PFSK-1 (cell line): ENCODE results near the gene DHX16.

Experiments used
- FOXP2 ChIP-seq: optimal IDR thresholded peaks from 2 replicates; pipeline ENCODE3; 2011; ENCODE audit warnings: borderline replicate concordance, control low read depth, inconsistent platforms; ENCODE audit not compliant: insufficient read depth; ENCODE audit errors: extremely low read length, extremely low read depth
- POLR2AphosphoS5 ChIP-seq: IDR thresholded peaks from 2 replicates; pipeline ENCODE4 v1.6.1; 2012; ENCODE audit warnings: low read depth, mild to moderate bottlenecking, control low read depth, low read length, moderate library complexity
- SIN3A ChIP-seq: IDR thresholded peaks from 2 replicates; pipeline ENCODE4 v1.6.1; 2012; ENCODE audit warnings: mild to moderate bottlenecking, low read length, moderate library complexity, borderline replicate concordance; ENCODE audit not compliant: insufficient read depth
- TAF1 ChIP-seq: IDR thresholded peaks from 2 replicates; pipeline ENCODE4 v1.6.1; 2012; ENCODE audit warnings: low read length, control low read depth, borderline replicate concordance; ENCODE audit not compliant: insufficient read depth
- TF ChIP-seq, protein P1 (sequence below), 2 experiments: IDR thresholded peaks; 2 replicates each; pipeline versions ENCODE4 v1.6.1 to v1.8.0; 2011 to 2012; ENCODE audit warnings: low read depth in 2 of 2, low read length in 2 of 2, control low read depth in 1 of 2, inconsistent platforms in 1 of 2, mild to moderate bottlenecking in 1 of 2, moderate library complexity in 1 of 2; ENCODE audit not compliant: insufficient read depth in 1 of 2

DHX16 gene

GRCh38 chr6:30711758-30712380 is 39.1 kb upstream of the DHX16 start:
- no peak for TF ChIP-seq SIN3A
- no peak for TF ChIP-seq FOXP2
- no peak for TF ChIP-seq TAF1
- TF ChIP-seq POLR2AphosphoS5 = no peak
- TF ChIP-seq, protein P1, sequence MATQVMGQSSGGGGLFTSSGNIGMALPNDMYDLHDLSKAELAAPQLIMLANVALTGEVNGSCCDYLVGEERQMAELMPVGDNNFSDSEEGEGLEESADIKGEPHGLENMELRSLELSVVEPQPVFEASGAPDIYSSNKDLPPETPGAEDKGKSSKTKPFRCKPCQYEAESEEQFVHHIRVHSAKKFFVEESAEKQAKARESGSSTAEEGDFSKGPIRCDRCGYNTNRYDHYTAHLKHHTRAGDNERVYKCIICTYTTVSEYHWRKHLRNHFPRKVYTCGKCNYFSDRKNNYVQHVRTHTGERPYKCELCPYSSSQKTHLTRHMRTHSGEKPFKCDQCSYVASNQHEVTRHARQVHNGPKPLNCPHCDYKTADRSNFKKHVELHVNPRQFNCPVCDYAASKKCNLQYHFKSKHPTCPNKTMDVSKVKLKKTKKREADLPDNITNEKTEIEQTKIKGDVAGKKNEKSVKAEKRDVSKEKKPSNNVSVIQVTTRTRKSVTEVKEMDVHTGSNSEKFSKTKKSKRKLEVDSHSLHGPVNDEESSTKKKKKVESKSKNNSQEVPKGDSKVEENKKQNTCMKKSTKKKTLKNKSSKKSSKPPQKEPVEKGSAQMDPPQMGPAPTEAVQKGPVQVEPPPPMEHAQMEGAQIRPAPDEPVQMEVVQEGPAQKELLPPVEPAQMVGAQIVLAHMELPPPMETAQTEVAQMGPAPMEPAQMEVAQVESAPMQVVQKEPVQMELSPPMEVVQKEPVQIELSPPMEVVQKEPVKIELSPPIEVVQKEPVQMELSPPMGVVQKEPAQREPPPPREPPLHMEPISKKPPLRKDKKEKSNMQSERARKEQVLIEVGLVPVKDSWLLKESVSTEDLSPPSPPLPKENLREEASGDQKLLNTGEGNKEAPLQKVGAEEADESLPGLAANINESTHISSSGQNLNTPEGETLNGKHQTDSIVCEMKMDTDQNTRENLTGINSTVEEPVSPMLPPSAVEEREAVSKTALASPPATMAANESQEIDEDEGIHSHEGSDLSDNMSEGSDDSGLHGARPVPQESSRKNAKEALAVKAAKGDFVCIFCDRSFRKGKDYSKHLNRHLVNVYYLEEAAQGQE (IDR thresholded peaks at IDR 0.05; ENCODE audit: insufficient read depth in 1 of 2, low read depth in 2 of 2, low read length in 2 of 2) = no peak

- TF ChIP-seq TAF1 (no peak), SIN3A (no peak), POLR2AphosphoS5 (no peak)
- TF ChIP-seq, protein P1 (IDR thresholded peaks at IDR 0.05; ENCODE audit: insufficient read depth in 1 of 2, low read depth in 2 of 2, low read length in 2 of 2) = no peak
Observed at GRCh38 chr6:30709101-30709868, 36.5 kb upstream of the DHX16 start.

DNA sequence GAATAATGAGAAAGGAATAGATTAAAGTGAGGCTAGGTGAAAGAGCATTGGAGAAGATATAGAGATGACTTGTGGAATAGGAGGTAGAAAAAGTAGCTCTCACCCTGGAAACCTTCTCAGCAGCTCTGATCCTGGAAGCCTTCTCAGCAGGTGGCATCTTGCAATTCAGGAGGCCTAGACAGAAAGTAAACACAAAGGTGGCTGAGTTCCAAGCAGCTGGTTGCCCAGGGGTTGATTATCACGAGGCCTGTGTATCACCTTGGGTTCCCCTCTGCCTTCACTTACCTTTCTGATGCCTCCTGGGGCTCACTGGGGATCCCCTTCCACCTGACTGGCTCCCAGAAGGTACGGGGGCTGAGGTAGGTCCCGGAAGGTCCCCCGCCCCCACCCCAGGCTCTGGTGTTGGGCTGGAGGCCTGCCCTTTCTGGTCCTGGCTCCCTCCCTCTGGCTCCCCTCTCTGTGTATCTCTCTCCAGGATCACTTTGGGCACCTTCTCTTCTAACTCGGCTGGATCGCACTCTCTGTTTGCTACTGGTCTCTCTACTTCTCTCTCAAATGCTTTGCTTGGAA is 34.6 kb upstream of the DHX16 start:
- TF ChIP-seq, protein P1 (IDR thresholded peaks at IDR 0.05; ENCODE audit: insufficient read depth in 1 of 2, low read depth in 2 of 2, low read length in 2 of 2) = no peak
- TF ChIP-seq POLR2AphosphoS5 = peak; percentile 38; the same call in 1 of the 2 replicates

DNA sequence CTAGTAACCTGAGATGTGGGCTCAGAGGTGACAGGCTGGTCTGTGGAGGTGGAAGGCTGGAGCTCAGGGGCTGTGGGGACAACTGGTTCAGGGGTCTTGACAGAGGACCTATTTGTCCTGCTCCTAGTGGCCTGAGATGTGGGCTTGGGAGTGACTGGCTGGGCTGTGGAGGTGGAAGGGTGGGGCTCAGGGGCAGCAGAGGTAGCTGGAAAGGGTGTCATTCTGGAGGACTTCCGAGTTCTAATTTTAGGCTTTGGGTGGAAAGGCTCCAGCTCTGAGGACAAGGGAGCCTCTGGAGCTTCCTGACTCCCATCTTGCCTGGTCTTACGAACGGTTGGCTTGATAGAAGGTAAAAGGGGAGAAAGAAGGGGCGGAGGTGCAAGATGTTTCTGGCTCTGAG is 32.8 kb upstream of the DHX16 start:
- TF ChIP-seq TAF1 = no peak
- TF ChIP-seq, protein P1 (IDR thresholded peaks at IDR 0.05; ENCODE audit: insufficient read depth in 1 of 2, low read depth in 2 of 2, low read length in 2 of 2) = no peak
- no peak for TF ChIP-seq POLR2AphosphoS5
- TF ChIP-seq FOXP2 = no peak
- TF ChIP-seq SIN3A = no peak

DNA sequence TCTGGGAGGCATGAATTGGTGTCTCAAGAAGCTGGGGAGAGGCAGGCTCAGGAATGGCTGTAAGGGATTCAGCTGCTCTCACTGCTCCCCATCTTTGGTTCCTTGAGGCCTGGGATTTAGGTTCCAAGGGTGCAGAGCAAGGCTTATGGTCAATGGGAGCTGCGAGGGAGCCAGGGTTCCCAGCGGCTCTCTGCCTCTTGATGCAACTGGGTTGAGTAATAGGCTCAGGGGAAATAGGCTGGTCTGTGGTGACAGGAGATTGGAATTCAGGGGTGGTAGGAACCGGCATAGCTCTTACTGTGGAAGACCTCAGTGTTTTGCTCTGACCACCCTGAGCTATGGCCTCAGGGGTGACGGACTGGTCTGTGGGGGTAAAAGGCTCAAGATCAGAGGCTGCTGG is 31.0 kb upstream of the DHX16 start:
- TF ChIP-seq FOXP2 = no peak
- TF ChIP-seq SIN3A = no peak
- TF ChIP-seq, protein P1 (IDR thresholded peaks at IDR 0.05; ENCODE audit: insufficient read depth in 1 of 2, low read depth in 2 of 2, low read length in 2 of 2) = no peak
- no peak for TF ChIP-seq POLR2AphosphoS5
- TF ChIP-seq TAF1 = no peak
